Kidney tubule cell (primary cell): ENCODE results near the gene KPNA3.
"Not testable (repeated sequence)": the region's sequence is repeated elsewhere in the genome, so short reads cannot be mapped to it uniquely, and the experiment has no call there.

Experiments used
- DNase-seq: peaks from one replicate; pipeline ENCODE4 v3.0.0-alpha.2; 2018; ENCODE audit warnings: low spot score

The KPNA3 gene

DNA sequence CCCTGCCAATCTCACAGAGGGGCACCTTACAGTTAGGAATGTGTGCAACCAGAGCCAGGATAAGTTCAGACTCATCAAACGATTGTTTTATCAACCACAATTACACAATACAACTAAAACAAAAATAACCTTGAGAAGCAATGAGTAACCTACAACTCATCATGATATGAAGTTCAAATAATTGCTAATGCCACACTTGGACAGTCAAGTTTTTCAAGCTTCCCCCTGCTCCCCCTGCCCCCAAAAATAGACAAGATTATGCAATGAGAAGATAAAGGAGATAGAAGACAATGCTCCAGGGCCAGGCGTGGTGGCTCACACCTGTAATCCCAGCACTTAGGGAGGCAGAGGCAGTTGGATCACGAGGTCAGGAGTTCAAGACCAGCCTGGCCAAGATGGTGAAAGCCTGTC is 13.6 kb upstream of the KPNA3 start:
- DNase-seq = peak; percentile 17

DNA sequence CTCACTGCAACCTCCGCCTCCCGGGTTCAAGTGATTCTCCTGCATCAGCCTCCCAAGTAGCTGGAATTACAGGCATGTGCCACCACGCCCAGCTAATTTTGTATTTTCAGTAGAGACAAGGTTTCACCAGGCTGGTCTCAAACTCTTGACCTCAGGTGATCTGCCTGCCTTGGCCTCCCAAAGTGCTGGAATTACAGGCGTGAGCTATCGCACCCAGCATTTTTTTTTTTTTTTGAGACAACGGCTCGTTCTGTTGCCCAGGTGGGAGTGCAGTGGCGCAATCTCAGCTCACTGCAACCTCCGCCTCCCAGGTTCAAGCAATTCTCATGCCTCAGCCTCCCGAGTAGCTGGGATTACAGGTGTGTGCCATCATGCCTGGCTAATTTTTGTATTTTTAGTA is 10.6 kb upstream of the KPNA3 start:
- DNase-seq = not testable (repeated sequence)

DNA sequence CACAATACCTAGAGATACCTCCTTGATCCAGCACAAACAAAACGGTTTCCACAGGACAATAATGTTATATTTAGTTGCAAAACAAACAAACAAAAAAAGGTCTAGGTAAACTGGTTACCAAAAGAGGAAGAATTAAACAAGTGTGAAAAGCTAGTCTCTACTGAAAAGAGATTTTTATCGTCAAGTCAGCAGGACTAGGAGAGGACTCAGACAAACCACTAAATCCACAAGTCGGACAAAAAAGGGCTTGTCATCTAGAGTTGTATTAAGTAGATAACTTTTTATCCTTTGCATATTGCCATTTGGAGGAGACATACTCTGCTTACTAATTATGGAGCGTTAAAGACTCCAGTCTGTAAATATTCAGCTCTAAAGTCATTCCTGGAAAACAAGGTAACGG is 9.9 kb upstream of the KPNA3 start:
- no peak for DNase-seq

DNA sequence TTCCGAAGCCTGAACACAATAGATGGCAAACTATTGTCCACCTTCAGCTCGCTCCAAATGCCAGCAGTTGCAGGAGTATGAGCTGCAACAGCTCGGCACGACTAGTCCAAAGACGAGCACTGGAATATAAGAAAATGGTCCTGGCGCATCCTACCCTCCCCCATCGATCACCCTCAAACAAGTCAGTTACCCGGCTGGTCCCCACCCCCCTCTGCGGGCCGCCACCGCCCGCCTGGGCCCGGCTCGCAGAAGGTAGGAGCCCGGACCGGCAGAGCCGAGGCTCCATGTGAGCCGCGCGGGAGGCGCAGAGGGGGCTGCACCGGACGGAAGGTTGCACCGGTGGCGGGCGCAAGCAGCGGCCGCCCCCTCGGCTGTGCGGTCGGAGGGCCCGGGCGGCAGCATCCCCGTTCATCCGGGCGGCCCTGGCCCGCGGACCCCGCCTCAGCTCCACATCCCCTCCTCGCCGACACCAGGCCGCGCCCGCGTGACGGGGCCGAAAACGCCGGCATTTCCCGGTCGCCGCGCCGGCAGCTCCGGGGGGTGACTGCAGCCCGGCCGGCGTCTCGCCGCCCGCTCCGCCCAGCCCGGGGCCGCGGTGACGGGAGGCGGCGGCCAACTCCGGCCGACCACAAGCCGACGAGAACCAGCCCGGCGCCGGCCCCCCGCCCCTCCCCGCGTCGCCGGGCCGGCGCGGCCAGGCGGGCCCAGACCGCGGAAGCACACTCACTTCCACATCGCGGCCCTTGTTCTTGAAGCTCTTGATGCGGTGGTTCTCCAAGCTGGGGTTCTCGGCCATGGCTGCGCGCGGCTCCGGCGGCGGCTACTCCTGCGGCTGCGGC is 552 bp downstream of the KPNA3 start:
- DNase-seq = peak; percentile 42

DNA sequence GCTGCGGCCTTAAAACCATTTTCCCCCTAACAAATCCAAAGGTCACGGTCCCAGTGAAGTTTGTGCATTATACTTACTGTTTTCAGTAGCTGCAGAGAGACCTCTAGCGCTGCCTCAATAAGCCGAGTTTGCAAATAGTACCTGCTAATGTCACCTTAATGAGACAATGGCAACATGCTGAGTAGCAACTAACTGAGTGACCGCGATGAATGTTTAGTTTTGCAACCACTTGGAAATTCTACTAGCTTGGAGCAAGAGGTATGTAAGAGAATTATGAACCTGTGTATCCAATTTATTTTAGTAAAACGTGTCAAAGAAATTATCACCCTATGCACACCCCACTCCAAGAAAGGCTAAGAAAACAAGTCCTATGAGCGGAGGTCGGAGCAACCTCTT is 1.2 kb downstream of the KPNA3 start:
- DNase-seq = peak; percentile 40

DNA sequence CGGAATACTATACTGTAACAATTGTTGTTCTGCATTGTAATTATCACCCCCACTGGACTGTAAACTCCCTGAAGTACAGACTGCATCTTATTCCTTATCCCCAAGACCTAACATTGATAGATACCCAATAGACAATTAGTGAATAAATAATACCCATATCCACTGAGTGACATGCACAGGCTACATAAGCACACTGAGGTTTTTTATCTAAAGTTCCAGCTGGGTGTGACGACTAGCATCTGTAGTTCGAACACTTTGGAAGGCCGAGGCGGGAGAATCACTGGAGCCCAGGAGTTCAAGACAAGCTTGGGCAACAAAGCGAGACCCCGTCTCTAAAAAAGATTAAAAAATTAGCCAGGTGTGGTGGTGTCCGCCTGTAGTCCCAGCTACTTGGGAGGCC is 2.5 kb downstream of the KPNA3 start:
- DNase-seq = no peak

DNA sequence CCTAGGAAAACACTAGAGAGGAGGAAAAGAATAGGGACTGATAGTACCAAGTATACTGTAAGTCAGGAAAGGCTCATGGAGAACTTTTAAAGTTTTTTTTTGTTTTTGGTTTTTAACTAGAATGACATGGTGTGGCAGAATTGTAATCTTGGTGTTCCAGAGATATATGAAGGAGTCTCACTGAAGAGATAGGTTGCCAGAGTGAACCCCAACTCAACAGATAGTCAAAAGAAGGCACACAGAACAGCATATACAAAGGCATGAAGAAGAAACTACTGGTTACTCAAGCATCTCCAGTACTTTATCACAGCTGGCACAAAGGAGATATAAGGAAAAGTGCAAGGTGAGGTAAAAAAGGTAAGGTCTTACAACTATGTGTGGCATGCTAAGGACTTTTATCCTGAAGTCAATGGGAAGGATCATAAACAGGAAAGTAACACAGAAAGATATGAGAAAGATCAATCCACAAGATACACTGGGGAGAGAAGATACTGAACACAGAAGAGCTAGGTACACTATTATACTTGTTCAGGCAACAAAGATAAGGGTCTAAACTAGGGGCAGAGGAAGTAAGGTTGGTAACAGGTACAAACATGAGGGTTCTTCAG is 6.0 kb downstream of the KPNA3 start:
- DNase-seq = no peak

DNA sequence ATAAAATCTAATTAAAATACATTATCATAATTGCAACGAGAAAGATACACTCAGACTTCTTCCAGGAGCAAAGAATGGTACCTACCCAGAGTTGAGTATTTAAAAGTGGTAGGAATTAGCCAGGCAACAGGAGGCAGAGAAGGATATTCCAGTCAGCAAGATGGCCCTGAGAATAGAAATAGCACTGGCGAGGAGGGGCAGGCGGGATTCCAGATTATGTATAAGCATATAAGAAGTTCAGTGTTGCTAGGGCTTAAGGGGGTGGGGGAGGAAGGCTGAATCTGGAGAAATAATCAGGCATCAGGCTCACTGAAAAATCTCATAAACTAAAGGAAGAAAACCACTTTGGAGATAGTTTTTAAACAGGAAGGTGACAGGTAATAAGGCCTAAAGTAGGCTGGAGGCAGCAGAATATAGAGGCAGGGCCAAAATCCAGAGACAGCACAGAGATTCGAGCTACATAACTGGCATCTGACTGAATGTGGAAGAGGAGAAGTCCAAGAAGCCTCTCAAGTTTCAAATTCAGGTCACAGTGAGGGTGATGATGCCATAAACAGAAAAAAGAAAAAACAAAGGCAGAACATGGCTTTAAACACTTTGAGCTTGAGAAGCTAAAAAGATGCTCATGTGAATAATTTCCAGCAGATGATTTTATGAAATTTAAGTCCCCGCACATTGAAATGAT is 7.5 kb downstream of the KPNA3 start:
- no peak for DNase-seq

DNA sequence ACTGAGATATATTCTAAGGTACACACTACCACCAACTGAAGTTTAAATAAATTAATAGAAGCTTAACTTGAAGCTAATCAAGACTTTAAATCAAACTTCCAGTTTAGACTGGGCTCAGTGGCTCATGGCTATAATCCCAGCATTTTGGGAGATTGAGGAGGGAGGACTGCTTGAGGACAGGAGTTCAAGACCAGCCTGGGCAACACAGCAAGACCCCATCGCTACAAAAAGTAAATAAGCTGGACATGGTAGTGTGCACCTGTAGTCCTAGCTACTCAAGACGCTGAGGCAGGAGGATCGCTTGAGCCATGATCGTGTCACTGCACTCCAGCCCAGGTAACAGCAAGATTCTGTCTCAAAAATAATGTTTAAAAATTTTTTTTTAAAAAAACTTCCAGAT is 8.6 kb downstream of the KPNA3 start:
- DNase-seq = no peak

DNA sequence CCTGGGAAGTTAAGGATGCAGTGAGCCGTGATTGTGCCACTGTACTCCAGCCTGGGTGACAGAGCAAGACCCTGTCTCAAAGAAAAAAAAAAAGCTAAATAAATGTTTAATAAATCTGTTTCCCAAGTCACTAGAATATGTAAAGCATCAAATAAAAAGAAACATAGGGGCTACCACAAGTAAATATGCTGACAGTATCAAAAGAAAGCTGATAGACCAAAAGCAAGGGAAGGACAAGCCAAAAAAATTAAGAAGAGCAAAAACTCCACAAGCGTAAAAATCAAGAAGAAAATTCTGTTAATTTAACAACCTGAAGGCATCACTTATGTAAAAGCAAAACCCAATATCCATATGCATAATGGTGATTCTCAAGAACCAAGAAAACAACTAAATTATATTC is 9.7 kb downstream of the KPNA3 start:
- no peak for DNase-seq

DNA sequence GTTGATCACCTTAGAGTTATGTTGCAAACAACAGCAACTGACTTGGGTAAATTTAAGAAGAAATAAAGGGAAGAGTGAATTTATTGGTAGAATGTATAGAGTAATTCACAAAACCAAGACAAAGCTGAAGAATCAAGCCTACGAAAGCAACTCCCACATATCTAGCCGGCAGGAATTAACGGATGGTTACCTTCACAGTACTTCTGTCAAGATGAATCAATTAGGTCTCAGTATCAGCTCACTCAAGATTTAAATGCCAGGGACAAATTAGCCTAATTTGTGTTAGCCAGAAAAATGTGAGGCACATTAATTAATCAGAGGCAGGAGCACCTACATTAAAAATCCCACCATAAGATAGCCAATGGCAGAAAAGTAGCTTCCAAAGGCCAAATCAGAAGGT is 10.7 kb downstream of the KPNA3 start:
- no peak for DNase-seq

DNA sequence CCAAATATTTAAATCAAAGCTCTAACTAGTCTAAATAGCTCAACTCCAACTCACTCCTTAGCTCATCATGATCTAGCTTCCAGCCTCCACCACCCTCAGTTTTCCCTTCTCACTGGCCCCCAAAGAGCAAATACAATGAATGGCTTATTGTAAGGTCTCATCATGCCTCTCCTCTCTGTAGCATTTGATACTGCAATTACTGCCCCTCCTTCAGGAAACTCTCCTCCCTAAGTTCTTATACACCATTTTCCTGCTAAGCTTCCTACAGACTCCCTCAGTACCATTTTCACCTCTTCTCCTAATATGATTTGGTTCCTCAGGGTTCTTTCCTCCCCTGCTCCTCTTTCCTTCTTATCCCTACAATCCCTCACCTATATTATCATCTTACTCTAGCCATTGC is 12.8 kb downstream of the KPNA3 start:
- DNase-seq = no peak

DNA sequence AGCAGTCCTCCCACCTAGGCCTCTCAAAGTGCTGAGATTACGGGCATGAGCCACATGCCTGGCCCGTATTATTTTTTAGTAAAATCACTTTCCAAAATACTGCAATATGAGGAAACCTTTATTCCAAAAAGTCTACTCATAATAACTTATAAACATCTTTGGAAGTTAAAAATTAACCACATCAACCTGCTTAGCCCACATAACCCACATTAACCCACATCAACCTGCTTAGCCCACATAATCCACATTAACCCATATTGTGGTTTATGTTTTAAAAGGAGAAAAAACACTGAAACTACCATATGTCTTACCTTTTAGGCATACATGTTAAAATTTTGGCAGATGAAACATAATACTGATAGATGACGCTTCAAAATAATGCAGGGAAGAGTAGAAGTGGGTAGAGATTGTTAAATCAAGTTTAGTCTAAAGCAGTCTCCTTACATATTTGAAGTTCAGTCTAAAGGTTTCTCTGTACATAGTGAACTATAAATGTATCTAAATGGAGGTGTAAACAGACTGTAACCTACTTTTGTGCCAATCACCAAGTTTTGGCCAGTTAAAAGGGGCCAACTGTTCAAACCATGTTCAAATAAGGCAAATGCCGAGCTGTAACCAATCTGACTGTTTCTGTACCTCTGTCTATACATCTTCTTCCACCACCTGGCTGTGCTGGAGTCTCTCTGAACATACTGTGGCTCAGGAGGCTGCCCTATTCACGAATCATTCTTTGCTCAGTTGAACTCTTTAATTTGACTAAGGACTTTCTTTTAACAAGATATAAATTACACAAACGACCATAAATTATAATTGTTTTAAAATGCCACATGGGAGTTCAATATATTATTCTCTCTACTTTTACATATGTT is 14.5 kb downstream of the KPNA3 start:
- no peak for DNase-seq

DNA sequence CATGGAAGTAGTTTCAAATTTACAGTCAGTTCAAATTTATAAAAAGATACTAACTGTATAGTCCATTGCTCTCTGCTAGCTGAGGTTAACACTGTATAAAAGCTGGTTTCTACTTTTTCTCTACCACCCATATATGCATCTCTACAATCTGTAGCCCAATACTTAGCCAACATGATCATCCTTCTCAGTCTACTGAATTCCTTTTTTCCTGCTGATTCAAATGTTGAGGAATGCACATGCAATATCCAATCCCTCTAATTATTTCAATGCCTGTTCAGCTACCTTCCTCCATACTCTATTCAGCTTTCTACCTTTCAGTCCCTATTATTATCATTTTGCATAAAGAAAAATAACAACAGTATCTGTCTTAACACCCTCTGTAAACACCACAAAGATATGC is 15.6 kb downstream of the KPNA3 start:
- peak; percentile 24 for DNase-seq

DNA sequence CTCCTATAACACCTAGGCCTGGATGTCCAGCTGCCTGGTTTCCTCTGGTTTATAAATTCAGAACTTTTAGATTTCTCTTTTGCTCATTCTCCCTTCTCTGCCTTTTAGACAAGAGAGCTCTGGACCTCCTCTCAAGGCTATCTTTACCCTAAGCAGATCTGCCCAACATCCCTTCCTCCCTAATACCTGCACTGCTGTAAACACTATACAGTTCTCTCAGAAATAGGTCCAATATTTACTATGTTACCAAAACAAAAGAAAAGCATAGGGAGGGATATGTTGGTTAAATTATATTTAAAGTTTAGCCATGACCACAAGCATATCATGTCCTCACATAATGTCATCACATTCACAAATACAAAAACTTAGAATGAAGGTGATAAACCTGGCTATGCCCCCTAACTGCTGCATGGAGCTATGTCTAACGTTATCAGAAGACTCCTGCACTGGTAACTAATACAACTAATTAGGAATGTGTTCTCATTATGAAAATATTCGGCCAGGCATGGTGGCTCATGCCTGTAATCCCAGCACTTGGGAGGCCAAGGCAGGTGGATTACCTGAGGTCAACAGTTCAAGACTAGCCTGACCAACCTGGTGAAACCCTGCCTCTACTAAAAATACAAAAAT is 18.0 kb downstream of the KPNA3 start:
- DNase-seq = no peak

DNA sequence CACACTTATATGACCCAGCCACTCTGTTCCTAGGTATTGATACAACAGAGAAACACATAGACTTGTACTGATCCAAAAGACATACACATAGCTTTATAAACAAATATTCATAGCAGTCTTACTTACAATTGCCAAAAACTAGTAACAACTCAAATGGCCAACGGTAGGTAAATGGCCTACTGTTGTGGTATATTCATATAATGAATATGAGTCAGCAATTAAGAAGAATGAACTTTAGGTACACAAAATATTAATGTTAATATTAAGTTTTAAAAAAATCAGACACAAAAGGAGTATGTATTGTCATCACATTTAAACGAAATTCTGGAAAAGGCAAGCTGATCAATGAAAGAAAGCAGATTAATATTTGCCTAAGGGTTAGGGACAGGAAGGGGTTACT is 19.7 kb downstream of the KPNA3 start:
- DNase-seq = no peak

DNA sequence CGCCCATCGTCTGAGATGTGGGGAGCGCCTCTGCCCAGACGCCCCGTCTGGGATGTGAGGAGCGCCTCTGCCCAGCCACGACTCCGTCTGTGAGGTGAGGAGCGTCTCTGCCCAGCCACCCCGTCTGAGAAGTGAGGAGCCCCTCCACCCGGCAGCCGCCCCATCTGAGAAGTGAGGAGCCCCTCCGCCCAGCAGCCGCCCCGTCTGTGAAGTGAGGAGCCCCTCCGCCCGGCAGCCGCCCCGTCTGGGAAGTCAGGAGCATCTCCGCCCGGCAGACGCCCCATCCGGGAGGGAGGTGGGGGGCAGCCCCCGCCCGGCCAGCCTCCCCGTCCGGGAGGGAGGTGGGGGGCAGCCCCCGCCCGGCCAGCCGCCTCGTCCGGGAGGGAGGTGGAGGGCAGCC is 30.7 kb downstream of the KPNA3 start:
- DNase-seq = not testable (repeated sequence)

DNA sequence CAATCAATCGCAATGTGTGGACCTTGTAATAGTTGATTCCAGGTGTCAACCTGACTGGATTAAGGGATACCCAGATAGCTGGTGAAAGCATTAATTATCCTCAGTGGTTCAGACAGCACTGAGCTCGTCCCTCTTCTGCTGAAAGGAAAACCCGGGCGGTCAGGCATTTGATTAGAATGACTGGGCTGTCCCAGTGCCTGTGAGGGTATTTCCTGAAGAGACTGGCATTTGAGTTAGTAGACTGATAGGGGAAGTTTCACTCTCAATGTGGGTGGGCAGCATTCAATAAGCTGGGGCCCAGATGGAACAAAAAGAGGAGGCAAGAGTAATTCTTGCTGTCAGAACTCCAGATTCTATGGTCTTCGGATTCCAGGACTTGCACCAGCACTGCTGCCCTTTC is 31.9 kb downstream of the KPNA3 start:
- no peak for DNase-seq

DNA sequence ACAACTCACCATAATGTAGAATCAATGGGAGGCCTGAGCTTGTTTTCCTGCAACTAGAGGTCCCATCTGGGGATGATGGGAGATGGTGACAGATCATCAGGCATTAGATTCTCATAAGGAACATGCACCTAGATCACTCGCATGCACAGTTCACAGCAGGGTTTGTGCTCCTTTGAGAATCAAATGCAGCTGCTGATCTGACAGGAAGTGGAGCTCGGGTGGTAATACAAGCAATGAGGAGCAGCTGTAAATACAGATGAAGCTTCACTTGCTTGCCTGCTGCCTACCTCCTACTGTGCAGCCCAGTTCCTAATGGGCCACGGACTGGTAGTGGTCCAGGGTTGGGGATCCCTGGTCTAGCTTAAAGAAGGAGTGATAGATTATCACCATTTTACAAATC is 33.0 kb downstream of the KPNA3 start:
- no peak for DNase-seq

DNA sequence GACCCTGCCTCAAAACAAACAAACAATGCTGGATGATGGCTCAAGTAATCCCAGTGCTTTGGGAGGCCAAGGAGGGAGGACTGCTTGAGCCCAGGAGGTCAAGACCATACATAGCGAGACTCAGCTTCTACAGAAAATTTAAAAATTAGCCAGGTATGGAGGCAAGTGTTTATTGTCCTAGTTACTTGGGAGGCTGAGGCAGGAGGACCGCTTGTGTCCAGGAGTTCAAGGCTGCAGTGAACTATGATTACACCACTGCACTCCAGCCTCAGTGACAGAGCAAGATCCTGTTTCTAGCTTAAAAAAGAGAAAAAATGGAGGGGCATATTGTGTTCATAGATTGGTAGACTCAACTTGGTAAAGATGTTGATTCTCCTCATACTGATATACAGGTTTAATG is 36.2 kb downstream of the KPNA3 start:
- no peak for DNase-seq

DNA sequence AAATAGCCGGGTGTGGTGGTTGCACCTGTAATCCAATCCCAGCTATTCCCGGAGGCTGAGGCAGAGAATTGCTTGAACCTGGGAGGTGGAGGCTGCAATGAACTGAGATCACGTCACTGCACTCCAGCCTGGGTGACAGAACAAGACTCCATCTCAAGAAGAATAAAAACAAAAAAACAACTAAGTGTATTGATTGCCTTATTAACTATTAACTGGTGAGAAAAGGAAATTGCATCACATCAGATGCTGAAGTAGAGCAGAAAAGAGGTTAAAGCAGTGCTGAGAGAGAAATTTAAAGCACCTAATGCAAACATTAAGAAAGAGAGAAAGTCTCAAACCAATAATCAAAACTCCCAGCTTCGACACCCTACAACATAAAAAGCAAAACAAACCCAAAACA is 38.3 kb downstream of the KPNA3 start:
- DNase-seq = no peak

DNA sequence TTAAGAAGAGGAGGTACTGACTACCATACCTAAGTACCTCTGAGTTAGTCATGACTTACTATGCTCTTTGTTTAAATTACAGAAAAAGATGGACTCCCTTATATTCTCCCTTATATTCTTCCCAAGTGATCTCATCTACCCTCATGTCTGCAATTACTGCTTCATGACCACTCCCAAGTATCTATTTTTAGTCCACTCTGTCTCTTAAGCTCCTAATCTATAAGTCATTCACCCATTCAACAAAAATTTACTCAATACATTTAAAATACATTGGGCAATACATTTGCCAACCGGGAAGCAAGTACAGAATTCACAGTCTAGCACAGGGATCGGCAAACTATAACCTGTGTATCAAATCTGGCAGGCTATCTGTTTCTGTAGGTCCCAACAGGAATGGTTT is 42.6 kb downstream of the KPNA3 start:
- DNase-seq = no peak
